PC-3 (cell line): Measurements from ENCODE around the gene RNU7-1. TPM values are rescaled to one million over a fixed set of nuclear protein-coding genes. Genes with fewer than 3 reads are reported as not detected.

Experiments
- ATAC-seq: fragments of 200-7000 bp; cut with Tn5 transposase; 2 replicates; pipeline ENCODE4 v1.9.1; 2020; ENCODE audit warnings: mild to moderate bottlenecking, moderate library complexity
- BruUV-seq: library from RNA; stranded (reverse); fragments of 400-500 nt; replicated peaks from 2 replicates; lab custom pipeline; 2021; lab: Mats Ljungman, UMichigan
- CTCF ChIA-PET: fragments of 300-600 bp; sonication (Branson Sonifier 250); formaldehyde crosslinking; loops from one replicate; lab custom pipeline; 2022; ENCODE audit warnings: antibody characterized with exemption; lab: Charles Lee
- POLR2A ChIA-PET: fragments of 300-600 bp; sonication (Branson Sonifier 250); formaldehyde crosslinking; loops from one replicate; lab custom pipeline; 2022; ENCODE audit warnings: antibody characterized with exemption; ENCODE audit not compliant: unreplicated experiment; lab: Charles Lee
- DNase-seq: peaks from one replicate; pipeline ENCODE4 v3.0.0-alpha.2; 2015
- H2AFZ ChIP-seq: fragments of 300-600 bp; sonication (generic); 2 replicates; pipeline ENCODE4 v1.6.0; 2016; ENCODE audit warnings: antibody characterized with exemption, low read length
- H3F3A ChIP-seq: fragments of 300-600 bp; sonication (generic); one replicate; pipeline ENCODE4 v1.6.0; 2017; ENCODE audit warnings: antibody characterized with exemption, low read length, control low read depth, mild to moderate bottlenecking; ENCODE audit not compliant: unreplicated experiment
- H3K27ac ChIP-seq: fragments of 300-600 bp; sonication (generic); 2 replicates; pipeline ENCODE4 v1.5.1; 2016; ENCODE audit warnings: mild to moderate bottlenecking, low read length
- H3K27me3 ChIP-seq: fragments of 300-600 bp; sonication (generic); 2 replicates; pipeline ENCODE4 v1.6.1; 2016; ENCODE audit warnings: low read length, mixed read lengths
- H3K36me3 ChIP-seq: fragments of 300-600 bp; sonication (generic); 2 replicates; pipeline ENCODE4 v1.6.1; 2016; ENCODE audit warnings: low read depth, mixed run types, low read length, mixed read lengths
- H3K4me1 ChIP-seq: fragments of 300-600 bp; sonication (generic); 2 replicates; pipeline ENCODE4 v1.5.1; 2016; ENCODE audit warnings: low read length; ENCODE audit not compliant: insufficient read depth
- H3K4me2 ChIP-seq: fragments of 300-600 bp; sonication (generic); 2 replicates; pipeline ENCODE4 v1.6.0; 2016; ENCODE audit warnings: low read length
- H3K4me3 ChIP-seq: fragments of 300-600 bp; sonication (generic); 2 replicates; pipeline ENCODE4 v1.5.1; 2016; ENCODE audit warnings: mild to moderate bottlenecking, low read length, mixed read lengths
- H3K79me2 ChIP-seq: fragments of 300-600 bp; sonication (generic); 2 replicates; pipeline ENCODE4 v1.6.1; 2017; ENCODE audit warnings: low read length, mixed read lengths
- H3K9ac ChIP-seq: fragments of 300-600 bp; sonication (generic); 2 replicates; pipeline ENCODE4 v1.6.0; 2016; ENCODE audit warnings: mild to moderate bottlenecking, low read length
- H3K9me2 ChIP-seq: fragments of 300-600 bp; sonication (generic); replicated peaks from 2 replicates; pipeline ENCODE4 v1.6.1; 2016; ENCODE audit warnings: mixed run types, low read length, mixed read lengths
- H3K9me3 ChIP-seq: fragments of 300-600 bp; sonication (generic); 2 replicates; pipeline ENCODE4 v1.6.1; 2016; ENCODE audit warnings: low read length, mixed read lengths
- H4K20me1 ChIP-seq: fragments of 300-600 bp; sonication (generic); 2 replicates; pipeline ENCODE4 v1.6.1; 2016; ENCODE audit warnings: low read length, mixed read lengths
- EZH2 ChIP-seq: fragments of 300-600 bp; sonication (generic); IDR thresholded peaks from one replicate; pipeline ENCODE4 v1.6.1; 2017; ENCODE audit warnings: antibody characterized with exemption, mild to moderate bottlenecking, low read length; ENCODE audit not compliant: unreplicated experiment
- EZH2phosphoT487 ChIP-seq: fragments of 300-600 bp; sonication (generic); IDR thresholded peaks from 2 replicates; pipeline ENCODE4 v1.6.1; 2018; ENCODE audit warnings: mild to moderate bottlenecking, antibody characterized with exemption, low read length, borderline replicate concordance
- intact Hi-C: fragments of 100-400 bp; cut with micrococcal nuclease; formaldehyde crosslinking; loops from 2 replicates; pipeline ENCODE4 v1.9.0; 2023
- total RNA-seq: library from RNA; depleted of rRNA; stranded (reverse); fragments of >200 nt; gene quantifications from 2 replicates; pipeline ENCODE4 v1.2.3, GENCODE V29; 2014
- TF ChIP-seq, protein P1 (sequence below): fragments of 300-600 bp; sonication (generic); conservative IDR thresholded peaks from 2 replicates; pipeline ENCODE4 v1.5.1; 2017; ENCODE audit warnings: antibody characterized with exemption, low read depth, mild to moderate bottlenecking, low read length

The RNU7-1 gene
- total RNA-seq, 1 experiment from 2014 or later: not detected

DNA sequence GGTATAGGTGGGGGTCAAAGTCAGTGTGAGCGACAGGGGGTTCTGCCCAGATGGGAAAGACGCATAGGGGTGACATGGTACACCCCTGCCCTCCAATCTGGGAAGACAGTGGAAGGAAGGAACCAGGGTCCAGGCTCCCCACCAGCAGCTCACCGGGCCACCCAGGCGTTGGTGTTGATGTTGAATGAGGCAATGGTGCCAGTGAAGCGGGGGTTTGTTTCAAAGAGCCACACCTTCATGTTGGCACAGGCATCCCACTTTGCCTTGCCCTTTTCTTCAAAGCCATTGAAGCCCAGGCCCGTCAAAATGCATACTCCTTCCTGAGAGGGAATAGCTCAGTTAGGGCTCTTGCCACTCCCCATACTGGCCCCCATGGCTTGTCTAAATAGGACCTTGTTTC, 34.6 kb downstream of the RNU7-1 start:
- DNase-seq (no peak), ATAC-seq (no peak)
- no peaks in the 10 kb centered on the region for H4K20me1 ChIP-seq
- H3K27ac ChIP-seq: no peak overlapping the region
- no peaks in the 10 kb centered on the region for H3F3A ChIP-seq
- no peak overlapping the region for H3K4me2 ChIP-seq
- BruUV-seq: no TSS peak
- ChIA-PET POLR2A (interaction anchor here (0.6 kb wide), 2 partner anchors 41 to 91 kb away, joined by 5 to 6 read pairs; no protein-coding TSS in a partner anchor), CTCF (no interaction called here)
- no peaks in the 10 kb centered on the region for H3K9me3 ChIP-seq
- no peaks in the 10 kb centered on the region for H3K9me2 ChIP-seq
- intact Hi-C loops: no loop called here
- no peaks in the 10 kb centered on the region for H3K4me1 ChIP-seq
- H3K27me3 ChIP-seq: no peaks in the 10 kb centered on the region
- peaks cover 28% of the 10 kb centered on the region for H3K36me3 ChIP-seq
- H2AFZ ChIP-seq: no peak overlapping the region
- no peak overlapping the region for H3K4me3 ChIP-seq
- no peak overlapping the region for H3K9ac ChIP-seq
- TF ChIP-seq EZH2phosphoT487 (no peak), EZH2 (no peak)
- TF ChIP-seq, protein P1, sequence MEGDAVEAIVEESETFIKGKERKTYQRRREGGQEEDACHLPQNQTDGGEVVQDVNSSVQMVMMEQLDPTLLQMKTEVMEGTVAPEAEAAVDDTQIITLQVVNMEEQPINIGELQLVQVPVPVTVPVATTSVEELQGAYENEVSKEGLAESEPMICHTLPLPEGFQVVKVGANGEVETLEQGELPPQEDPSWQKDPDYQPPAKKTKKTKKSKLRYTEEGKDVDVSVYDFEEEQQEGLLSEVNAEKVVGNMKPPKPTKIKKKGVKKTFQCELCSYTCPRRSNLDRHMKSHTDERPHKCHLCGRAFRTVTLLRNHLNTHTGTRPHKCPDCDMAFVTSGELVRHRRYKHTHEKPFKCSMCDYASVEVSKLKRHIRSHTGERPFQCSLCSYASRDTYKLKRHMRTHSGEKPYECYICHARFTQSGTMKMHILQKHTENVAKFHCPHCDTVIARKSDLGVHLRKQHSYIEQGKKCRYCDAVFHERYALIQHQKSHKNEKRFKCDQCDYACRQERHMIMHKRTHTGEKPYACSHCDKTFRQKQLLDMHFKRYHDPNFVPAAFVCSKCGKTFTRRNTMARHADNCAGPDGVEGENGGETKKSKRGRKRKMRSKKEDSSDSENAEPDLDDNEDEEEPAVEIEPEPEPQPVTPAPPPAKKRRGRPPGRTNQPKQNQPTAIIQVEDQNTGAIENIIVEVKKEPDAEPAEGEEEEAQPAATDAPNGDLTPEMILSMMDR: no peak
- peaks cover under 1% of the 10 kb centered on the region; the same call in 1 of the 2 replicates for H3K79me2 ChIP-seq

DNA sequence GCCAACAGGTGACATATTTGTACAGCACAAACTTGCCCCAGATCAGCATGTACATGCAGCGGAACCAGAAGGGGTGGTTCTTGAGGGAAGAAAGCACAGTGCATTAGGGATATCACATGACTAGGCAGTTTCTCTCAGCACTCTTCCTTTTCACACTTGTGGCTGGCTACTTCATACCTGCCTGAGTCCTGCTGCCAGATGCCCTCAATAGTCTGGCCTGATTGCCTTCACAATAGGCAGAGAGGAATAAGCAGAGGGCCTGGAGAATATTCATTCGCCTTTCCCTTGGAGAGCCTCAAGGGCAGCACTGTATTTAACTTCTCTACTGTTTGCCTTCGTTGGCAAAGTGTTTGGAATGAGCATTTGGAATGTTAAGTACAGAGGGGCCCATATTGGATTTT, 35.0 kb downstream of the RNU7-1 start:
- peaks cover 28% of the 10 kb centered on the region for H3K36me3 ChIP-seq
- ATAC-seq: no peak
- no peak overlapping the region for H2AFZ ChIP-seq
- no peak overlapping the region for H3K9ac ChIP-seq
- intact Hi-C loops: no loop called here
- H3K4me2 ChIP-seq: no peak overlapping the region
- BruUV-seq: no TSS peak
- TF ChIP-seq, protein P1: no peak
- TF ChIP-seq EZH2 (no peak), EZH2phosphoT487 (no peak)
- no peaks in the 10 kb centered on the region for H4K20me1 ChIP-seq
- H3K4me3 ChIP-seq: no peak overlapping the region
- no peaks in the 10 kb centered on the region for H3K9me2 ChIP-seq
- ChIA-PET CTCF (no interaction called here), POLR2A (no interaction called here)
- DNase-seq: no peak
- H3K9me3 ChIP-seq: no peaks in the 10 kb centered on the region
- H3K4me1 ChIP-seq: no peaks in the 10 kb centered on the region
- H3F3A ChIP-seq: no peaks in the 10 kb centered on the region
- H3K27ac ChIP-seq: no peak overlapping the region
- no peaks in the 10 kb centered on the region for H3K79me2 ChIP-seq
- H3K27me3 ChIP-seq: no peaks in the 10 kb centered on the region

DNA sequence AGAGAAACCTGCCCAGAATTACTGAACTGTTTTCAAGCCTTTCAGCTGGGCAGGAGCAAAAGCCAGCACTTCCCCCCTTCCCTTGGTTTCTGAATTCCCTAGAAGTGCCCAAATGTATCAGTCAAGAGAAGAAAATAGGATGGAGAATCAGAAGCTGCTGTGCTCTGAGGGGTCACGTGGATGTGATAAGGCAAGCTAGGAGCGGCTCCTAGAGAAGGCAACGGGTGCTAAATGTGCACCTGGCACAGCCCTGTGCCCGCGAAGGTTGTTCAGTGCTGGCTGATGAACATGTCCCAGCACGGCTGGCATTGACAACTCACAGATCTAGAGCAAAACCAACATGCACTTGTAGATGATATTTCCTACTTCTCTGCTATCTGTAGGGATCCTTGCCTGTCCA, 35.4 kb downstream of the RNU7-1 start:
- BruUV-seq: no TSS peak
- POLR2A ChIA-PET: no interaction called here

More for the DNA sequence above, 35.4 kb downstream of the RNU7-1 start:
- Histone ChIP-seq H3K4me2 (no peak overlapping the region), H3K4me3 (no peak overlapping the region), H3K9me3 (no peaks in the 10 kb centered on the region), H3K79me2 (no peaks in the 10 kb centered on the region), H3K9me2 (no peaks in the 10 kb centered on the region), H3K27ac (no peak overlapping the region), H3K27me3 (no peaks in the 10 kb centered on the region), H3K36me3 (peaks cover 25% of the 10 kb centered on the region), H3F3A (no peaks in the 10 kb centered on the region), H4K20me1 (no peaks in the 10 kb centered on the region), H2AFZ (no peak overlapping the region), H3K9ac (no peak overlapping the region), H3K4me1 (no peaks in the 10 kb centered on the region)
- no peak for ATAC-seq
- TF ChIP-seq EZH2phosphoT487: no peak
- no peak for TF ChIP-seq EZH2
- TF ChIP-seq, protein P1: no peak
- intact Hi-C loops: no loop called here
- CTCF ChIA-PET: no interaction called here
- no peak for DNase-seq
